Endometrium (tissue), 2 donors: ENCODE measurements around the gene HOXD4.

Experiments
- FAIRE-seq: peaks from 2 replicates; lab custom pipeline; 2012; peaks lifted over from hg19 to GRCh38; lab: Jason Lieb, UNC
- donor health status: control.
- donor health status: control.

The HOXD4 gene

DNA sequence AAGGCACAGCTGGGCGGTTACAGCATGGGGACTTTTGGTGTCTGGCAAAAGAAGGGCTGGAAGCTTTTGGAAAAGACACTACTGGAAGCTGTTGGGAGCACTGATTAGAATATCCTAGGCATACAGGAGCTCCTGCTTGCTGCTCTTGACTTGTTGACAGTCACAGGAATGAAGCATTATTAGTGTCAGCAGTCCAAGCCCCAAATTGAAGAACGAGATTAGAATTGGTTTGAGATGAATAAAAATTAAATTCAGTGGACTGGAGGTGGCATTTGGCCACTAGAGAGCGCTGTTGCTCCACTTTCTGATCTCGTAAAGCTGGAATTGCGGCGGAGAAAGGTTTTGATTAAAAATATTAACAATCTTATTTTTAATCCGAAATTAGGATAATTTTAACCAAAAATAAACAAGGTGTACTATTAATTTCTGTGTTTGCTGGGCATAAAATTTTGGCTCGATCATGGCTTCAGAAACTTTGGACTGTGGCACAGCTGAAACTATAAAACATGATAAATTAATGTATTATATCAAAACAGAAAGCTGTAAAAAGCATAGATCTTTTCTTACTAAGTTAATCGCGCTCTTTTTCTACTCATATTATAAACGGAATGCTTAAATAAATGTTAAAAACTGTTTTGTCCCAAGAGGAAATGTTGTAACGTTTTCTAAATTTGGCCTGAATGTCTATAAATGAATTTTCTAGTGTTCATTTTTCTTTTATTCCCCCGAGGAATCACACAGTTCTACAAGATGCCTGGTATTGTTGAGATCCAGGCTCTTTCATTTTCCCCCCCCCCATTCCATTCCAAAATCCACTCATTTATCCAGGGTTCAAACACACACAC, 24.2 kb upstream of the HOXD4 start:
- peak; percentile 88 for FAIRE-seq

DNA sequence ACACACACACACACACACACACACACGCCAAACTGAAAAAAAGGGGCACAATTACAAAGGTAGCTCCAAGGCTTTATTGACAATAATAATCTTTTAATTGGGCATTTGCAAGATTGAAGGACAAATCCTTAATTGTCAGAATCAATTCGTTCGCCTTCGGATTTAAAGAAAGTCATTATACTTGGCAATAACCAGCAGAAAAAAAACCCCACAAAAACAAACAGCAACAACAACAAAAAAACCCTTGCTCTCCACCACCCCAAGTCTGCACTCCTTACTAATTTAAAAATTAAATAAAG, 23.6 kb upstream of the HOXD4 start:
- no peak for FAIRE-seq

DNA sequence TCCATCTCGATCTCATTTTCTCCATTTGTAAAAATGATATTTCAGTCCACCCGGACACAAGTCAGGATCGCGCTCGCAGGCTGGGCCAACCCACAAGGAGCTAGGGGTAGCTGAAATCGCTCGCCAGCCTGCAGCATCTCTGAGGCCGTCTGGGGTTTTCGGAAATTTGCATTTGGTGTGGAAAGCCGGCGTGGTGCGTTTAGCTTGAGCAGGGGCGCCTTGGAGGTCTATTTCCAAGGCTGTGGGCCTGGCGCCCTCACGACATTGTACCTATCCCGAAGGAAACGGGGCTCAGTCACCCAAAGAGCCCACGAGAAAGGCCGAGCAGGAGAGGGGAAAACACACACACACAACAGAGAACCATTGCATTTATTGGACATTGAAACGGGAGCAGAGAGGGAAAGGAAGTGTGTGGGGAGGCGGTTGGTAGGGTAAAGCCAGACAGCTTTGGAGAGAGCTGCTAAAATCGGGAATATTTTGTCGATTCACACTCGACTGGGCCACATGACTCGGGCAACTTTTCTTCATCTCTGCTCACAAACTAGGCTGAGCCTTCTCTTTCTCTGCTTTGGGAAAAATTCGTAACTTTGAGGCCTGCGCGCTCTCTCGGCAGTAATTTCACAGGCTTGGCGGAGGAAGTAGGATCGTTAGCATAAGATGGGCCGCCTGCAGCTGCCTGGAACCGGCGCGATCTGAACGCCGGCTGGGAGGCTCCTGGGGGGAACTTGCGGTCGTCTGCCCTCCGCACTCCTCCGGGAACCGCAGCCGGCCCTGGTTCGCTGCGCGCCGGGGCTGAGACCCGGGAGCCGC, 23.0 kb upstream of the HOXD4 start:
- no peak for FAIRE-seq

DNA sequence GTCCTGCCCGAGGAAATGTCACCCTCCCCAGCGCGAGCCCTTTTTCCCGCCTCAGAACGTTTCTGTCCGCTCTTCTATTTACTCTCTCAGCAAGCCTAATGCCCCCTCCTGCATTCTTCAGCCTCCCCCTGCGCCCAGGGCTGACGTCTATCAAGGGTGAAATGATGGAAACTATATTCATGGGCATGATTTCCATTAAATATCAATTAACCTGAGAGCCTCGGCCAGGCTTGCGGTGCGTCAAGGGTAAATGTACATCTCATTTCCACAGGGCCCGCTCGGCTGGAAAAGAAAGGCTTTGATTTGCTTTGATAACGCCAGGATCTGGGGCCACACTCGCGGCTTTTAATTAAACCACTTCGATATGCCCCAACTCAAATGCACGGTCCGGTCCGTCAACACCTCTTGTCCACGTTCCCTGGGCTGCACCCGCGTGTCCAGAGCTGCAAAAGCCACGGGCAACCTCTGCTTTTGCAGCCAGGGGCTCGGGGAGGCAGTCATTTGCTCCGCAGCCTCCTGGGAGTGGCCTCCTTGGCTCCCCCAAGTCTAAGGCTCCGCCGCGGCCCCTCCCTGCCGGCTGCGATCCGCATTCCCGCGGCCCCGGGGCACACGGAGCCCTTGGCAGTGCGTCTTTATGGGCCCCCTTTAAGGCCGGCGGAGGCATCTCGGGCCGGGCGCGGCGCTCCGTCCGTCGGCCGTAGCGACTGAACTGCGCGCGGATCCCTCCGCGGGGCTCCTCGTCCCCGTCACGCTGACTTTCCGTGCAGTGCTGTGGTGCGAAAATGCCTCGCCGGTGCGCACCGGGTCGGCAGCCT, 22.2 kb upstream of the HOXD4 start, which contains the start of gene HOXD8:
HOXD8 (plus strand) TSS at position 724 of the 815 bp plus-strand sequence. CDS start 662 bp downstream, outside the sequence.
- FAIRE-seq = no peak

DNA sequence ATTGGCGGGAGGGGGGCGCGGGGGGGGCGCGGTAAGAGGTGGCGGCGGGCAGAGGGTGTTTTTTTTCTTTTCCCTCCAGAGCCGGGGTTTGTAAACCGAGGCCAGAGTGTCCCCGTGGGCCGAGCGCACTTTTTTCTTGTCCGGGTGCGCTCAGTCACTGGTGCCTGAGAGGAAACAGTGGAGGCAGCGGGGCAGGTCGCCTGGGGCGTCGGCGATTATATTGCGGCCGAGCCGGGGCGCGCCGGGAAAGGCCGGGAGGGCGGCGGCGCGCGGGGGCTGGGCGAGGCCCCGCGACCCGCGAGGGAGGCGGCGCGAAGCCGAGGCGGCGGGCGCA, 21.6 kb upstream of the HOXD4 start:
- FAIRE-seq = no peak

DNA sequence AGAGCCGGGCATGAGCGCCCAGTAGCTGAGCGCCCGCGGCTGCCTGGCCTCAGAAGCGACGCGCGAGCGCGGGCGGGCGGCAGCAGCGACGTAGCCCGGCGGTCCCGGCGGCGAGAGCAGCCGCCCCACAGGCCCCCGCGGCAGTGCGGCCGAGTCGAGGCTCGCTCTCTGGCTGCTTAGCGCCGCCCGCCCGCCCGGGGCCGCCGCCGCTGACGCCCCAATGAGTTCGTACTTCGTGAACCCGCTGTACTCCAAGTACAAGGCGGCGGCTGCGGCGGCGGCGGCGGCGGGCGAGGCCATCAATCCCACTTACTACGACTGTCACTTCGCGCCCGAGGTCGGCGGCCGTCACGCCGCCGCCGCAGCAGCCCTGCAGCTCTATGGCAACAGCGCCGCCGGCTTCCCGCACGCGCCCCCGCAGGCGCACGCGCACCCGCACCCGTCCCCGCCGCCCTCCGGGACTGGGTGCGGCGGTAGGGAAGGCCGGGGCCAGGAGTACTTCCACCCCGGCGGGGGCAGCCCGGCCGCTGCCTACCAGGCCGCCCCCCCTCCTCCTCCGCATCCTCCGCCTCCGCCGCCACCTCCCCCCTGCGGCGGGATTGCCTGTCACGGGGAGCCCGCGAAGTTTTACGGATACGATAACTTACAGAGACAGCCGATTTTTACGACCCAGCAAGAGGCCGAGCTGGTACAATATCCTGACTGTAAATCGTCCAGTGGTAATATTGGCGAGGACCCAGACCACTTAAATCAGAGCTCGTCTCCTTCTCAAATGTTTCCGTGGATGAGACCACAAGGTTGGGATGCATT, 21.0 kb upstream of the HOXD4 start:
- no peak for FAIRE-seq

DNA sequence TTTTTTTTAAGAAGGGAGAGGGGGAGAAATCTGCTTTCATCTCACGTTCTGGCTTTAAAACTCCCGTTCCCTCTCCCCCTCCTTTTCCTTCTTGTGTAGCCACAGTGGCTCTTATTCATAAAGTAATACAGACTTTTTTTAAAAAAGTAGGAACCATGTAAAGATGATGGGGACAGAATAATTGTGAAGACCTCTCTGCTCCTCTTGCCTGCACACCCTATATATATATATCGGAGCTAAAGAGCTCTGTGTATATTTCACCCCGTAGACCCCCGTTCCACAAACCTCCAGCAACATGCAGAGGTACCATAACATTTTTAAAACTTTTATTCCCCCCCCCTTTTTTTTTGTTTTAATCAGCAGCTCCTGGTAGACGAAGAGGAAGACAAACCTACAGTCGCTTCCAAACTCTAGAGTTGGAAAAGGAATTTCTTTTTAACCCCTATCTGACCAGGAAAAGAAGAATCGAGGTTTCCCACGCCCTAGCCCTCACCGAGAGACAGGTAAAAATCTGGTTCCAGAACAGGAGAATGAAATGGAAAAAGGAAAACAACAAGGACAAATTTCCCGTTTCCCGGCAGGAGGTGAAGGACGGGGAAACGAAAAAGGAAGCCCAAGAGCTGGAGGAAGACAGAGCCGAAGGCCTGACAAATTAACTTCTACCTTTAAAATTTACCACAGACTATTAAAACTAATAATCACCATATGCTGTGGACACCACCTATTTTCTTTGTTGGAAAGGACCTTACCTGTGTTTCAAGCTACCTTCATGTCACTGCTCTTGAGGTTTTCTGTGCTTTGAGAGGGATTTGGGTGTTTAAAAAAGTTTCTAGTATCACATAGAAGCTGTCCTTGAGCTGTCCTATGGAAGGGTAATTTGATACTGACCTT, 20.1 kb upstream of the HOXD4 start:
- no peak for FAIRE-seq

DNA sequence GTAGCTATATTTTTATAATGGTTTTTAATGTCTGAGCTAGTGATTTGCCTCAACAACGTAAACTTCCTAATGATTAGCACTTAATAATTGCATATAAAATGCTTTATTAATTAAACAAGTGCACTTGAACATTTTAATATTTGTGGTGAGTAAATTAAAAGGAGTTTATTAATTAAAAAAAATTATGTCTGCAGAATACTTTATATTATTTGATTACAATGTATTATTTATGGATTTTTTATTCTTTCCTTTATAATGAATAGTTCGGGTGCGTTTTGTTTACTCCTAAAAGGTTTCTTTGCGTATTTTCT, 19.5 kb upstream of the HOXD4 start:
- peak; percentile 82 for FAIRE-seq

DNA sequence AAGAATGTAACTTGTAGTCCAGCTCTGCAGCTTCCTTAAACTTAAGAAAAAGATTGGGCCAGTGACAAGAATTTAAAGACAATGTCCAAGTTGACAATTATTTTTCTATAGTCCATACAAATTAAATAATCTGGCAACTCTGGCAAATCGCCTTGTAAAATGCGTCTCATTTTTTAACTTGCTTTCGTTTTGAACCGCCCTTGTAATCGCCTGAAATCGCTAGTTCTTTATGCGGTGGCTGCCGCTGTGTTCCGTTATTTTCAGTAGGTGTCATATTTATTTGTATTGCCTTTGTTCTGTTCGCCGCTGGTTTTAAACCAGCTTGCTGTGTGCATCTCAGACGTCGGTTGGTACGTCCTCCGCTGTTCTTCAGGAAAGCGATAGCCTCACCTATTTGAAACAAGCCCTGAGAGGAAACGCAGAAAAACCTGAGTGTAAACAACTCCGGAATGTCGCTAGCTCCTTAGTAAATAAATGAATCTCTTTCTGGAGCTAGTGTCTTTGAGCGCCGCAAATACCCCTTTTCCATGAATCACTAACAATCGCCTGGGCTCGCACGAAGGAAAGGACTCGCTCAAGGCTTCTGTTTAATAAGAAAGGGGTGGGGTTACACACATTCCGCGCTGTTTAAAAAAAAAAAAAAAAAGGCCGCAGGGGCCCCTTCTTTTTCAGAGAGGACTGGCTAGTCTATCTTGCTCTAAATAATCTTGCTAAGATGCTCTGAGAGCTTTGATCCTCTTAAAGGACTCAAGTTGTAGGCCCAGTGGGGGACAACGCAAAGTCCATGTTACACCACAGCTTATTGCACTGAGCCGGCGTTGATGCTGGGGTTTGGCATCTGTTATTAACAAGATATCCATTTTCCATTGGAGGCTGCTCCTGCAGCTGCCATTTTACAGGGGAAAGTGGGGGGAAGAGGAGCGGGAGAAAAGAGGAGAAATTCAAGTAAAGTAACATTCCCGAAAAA, 18.9 kb upstream of the HOXD4 start:
- no peak for FAIRE-seq

DNA sequence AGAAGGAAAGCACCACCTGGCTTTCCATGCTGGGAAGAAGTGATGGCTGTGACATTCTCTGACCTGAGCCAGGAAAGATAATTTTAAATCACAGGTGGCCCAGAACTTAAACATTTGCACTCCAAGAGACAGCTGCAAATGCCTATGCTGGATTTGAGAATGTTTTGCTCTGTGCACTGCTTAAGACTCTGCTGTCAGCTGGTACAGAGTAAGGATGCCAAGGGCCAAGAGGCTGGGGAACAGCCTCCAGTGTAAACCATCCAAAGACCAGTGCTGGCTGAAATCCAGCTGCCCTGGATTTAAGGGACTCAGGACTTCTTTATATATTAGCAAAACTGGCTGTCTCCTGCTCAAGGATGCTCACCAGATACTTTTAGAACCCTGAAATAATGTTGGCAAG, 18.0 kb upstream of the HOXD4 start:
- no peak for FAIRE-seq

DNA sequence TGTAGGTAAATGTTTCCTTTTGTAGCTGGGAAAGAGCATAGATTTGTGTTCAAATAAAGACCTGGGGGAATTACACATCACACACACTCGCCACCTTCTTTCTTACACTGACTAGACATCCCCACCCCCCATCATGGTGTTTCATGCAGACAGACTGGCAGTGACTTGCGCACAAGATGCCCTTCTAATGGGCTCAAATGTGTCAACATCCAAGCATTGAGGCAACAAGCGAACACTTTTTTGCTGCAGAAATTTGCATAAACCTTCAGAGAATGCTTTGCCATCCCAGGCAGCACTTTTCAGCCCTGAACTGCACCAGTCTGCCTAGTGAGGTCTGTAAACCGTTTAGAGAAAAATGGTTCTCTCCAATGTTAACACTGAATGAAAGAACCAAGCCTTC, 17.3 kb upstream of the HOXD4 start:
- no peak for FAIRE-seq

DNA sequence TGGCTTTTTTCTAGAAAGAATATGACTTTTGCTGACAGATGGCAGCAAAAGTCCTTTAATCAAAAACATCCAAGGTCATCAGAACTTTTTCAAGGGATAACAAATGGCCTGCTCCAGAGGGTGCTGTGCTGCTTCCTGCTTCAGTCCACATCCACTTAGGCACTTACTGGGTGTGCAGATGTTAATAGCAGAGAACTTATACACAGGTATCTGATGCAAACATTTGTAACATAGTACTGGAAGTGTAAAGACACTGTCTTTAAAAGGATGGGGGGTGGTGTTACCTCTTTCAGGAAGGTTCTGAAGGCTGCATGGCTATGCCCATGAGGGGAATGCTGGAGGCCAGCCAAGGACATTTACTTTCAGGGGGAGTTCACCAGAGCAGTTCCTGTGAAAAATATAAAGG, 16.3 kb upstream of the HOXD4 start:
- FAIRE-seq = no peak

DNA sequence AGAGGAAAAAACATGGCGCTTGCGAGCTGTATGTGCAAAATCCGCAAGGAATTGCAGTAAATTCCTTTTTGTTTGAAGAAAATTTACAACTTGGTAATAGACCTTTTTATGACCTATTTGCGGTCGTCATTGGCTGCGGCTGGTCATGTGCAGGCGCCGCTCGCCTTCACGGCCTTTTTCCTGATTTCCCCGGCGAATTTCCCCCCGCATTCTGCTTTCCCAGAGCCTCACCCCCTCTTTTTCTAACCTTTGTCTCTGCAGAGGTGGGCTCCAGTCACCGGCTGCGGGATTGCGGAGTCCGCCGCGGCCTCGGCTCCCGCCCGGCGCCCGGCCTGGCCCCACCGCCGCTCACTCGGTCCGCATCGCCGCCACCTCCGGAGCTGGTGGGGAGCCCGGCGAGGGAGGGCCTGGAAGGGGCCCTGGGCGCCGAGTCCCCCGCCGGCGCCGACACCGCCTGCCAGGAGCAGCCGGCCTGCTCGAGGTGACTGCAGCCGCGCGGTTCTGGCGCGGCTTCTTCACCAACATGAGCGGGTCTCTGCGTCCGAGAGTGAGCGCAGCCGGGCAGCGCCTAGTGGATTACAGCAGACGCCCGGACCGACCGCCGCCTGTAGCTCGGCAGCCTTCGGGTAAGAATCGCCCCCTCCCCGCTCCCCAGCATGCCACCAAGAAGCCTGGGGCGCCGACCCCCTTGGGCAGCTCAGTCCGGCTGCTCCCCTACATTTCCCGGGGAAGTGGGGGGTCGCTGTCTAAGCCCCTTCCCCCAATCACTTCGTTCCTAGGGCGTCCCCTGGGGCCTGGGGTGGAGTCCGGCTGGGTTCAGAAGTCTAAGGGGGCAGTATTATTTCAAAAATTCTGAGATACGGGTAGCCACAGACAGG, 14.7 kb upstream of the HOXD4 start:
- no peak for FAIRE-seq

DNA sequence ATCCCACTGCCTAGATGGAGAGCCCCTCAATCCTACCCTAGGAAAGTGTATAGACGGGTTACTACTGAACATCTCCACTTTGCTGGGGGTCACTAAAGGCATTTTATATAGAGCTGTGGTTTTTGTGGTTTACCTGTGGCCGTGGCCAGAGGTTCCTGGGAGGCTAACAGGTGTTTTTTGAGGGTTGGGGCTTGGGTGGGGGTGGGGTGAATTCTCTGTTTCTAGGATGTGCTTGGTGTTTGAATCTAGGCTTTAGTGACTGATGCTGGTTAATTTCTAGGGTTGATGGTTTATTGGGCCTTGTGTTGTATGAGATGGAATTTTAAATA, 14.1 kb upstream of the HOXD4 start:
- no peak for FAIRE-seq

DNA sequence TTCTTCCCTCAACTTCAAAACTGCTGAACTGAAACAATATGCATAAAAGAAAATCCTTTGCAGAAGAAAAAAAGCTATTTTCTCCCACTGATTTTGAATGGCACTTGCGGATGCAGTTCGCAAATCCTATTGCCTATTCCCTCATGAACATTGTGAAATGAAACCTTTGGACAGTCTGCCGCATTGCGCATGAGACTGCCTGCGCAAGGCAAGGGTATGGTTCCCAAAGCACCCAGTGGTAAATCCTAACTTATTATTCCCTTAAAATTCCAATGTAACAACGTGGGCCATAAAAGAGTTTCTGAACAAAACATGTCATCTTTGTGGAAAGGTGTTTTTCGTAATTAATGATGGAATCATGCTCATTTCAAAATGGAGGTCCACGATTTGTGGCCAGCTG, 13.4 kb upstream of the HOXD4 start:
- FAIRE-seq = no peak

DNA sequence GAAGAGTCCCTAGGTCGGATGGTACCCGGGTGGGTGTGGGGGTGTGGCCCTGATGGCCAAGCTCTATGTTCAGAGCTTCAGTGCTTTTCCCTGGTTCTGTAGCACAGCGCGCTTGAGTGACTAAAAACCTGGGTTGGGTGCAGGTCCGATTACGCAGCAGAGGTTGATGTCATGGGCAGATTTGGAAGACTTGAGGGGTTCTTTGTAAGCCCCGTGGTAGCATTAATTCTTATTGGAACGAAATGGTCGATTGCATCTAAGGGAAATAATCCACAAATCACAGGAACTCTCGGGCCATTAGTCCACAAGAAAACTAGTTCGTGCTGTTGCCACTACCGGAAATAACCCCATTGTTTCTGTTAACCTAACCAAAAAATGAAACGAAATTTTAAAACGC, 12.8 kb upstream of the HOXD4 start:
- FAIRE-seq = no peak

DNA sequence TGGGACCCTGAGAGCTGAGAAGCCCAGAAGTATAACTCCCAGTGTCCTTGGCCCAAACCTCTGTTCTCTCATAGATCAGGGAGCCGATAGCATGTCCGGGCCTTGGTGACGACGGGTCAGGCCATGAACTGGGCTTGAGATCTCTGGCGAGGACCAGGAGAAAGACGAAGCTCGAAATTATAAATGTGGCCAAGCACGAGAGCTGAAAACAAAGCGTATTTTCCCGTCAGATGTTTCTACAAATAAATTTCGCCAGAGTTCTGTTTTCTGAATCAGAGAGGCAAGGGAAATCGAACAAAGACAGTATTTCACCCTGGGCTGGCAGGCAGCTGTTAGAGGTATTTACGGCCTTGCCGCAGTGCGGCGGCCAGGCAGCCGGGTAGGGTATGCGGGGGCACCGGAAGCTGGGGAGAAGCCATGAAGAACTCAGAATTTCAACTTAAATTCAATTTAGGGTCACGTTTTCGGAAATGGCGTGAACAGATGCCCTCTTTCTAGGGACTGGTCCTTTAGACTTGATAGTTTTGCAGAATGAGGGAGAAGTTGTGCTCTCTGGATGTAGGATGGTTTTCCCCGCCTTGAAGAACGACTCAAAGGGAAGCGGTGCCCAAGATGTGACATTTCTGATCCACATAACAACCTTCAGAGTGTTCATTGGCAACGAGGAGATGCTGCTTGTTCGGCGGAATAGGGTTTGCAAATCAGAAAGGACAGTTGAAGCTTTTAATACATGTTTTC, 12.3 kb upstream of the HOXD4 start:
- no peak for FAIRE-seq
